Loucy (cell line): ENCODE data around the gene AQP12B.

Source experiments
- H2AFZ ChIP-seq: fragments of 200-600 bp; sonication (generic); 2 replicates; pipeline ENCODE4 v1.6.0; 2016; ENCODE audit warnings: antibody characterized with exemption, mild to moderate bottlenecking, low read length, moderate library complexity
- H3F3A ChIP-seq: fragments of 200-600 bp; 2 replicates; pipeline ENCODE4 v1.6.0; 2016; ENCODE audit warnings: antibody characterized with exemption, low read depth, mild to moderate bottlenecking
- H3K27me3 ChIP-seq: fragments of 200-600 bp; sonication (generic); 2 replicates; pipeline ENCODE4 v1.6.1; 2014; ENCODE audit warnings: low read length, mild to moderate bottlenecking; ENCODE audit not compliant: insufficient read depth, poor library complexity, severe bottlenecking
- H3K36me3 ChIP-seq: fragments of 200-600 bp; sonication (generic); 2 replicates; pipeline ENCODE4 v1.6.1; 2016; ENCODE audit warnings: low read length; ENCODE audit not compliant: insufficient read depth
- H3K4me1 ChIP-seq: fragments of 200-600 bp; sonication (generic); 2 replicates; pipeline ENCODE4 v1.5.1; 2014; ENCODE audit warnings: low read length, mild to moderate bottlenecking; ENCODE audit not compliant: insufficient read depth, poor library complexity, severe bottlenecking
- H3K4me2 ChIP-seq: fragments of 200-600 bp; sonication (generic); 2 replicates; pipeline ENCODE4 v1.6.0; 2014; ENCODE audit warnings: antibody characterized with exemption, low read length, low read depth, mild to moderate bottlenecking; ENCODE audit not compliant: poor library complexity, severe bottlenecking
- H3K4me3 ChIP-seq: fragments of 200-600 bp; sonication (generic); 2 replicates; pipeline ENCODE4 v1.5.1; 2014; ENCODE audit warnings: low read length, mild to moderate bottlenecking, mixed read lengths; ENCODE audit not compliant: poor library complexity, severe bottlenecking
- H3K79me2 ChIP-seq: fragments of 200-600 bp; sonication (generic); 2 replicates; pipeline ENCODE4 v1.6.1; 2014; ENCODE audit warnings: low read length; ENCODE audit not compliant: insufficient read depth
- H3K9ac ChIP-seq: fragments of 200-600 bp; sonication (generic); 2 replicates; pipeline ENCODE4 v1.6.0; 2014; ENCODE audit warnings: mild to moderate bottlenecking, low read depth, low read length, moderate library complexity; ENCODE audit not compliant: poor library complexity, severe bottlenecking
- H3K9me2 ChIP-seq: fragments of 200-600 bp; sonication (generic); replicated peaks from 2 replicates; pipeline ENCODE4 v1.6.1; 2016; ENCODE audit warnings: low read depth, low read length, mixed read lengths
- H3K9me3 ChIP-seq: fragments of 200-600 bp; sonication (generic); 2 replicates; pipeline ENCODE4 v1.6.1; 2014; ENCODE audit warnings: mild to moderate bottlenecking, antibody characterized with exemption, low read length, low read depth; ENCODE audit not compliant: insufficient read depth
- H4K20me1 ChIP-seq: fragments of 200-600 bp; sonication (generic); 2 replicates; pipeline ENCODE4 v1.6.0; 2014; ENCODE audit warnings: antibody characterized with exemption, low read length, mild to moderate bottlenecking; ENCODE audit not compliant: insufficient read depth, poor library complexity, severe bottlenecking
- CTCF ChIP-seq: fragments of 200-600 bp; sonication (generic); conservative IDR thresholded peaks from 2 replicates; pipeline ENCODE4 v1.5.1; 2014; ENCODE audit warnings: mild to moderate bottlenecking, antibody characterized with exemption, low read length
- EZH2phosphoT487 ChIP-seq: fragments of 200-600 bp; IDR thresholded peaks from 2 replicates; pipeline ENCODE4 v1.6.1; 2018; ENCODE audit warnings: antibody characterized with exemption, mild to moderate bottlenecking, moderate library complexity, borderline replicate concordance

AQP12B gene

GRCh38 chr2:240651185-240651584 is 31.5 kb downstream of the AQP12B start:
- H3K27me3 ChIP-seq = no peaks in the 10 kb centered on the region
- no peaks in the 10 kb centered on the region for H3K36me3 ChIP-seq

DNA sequence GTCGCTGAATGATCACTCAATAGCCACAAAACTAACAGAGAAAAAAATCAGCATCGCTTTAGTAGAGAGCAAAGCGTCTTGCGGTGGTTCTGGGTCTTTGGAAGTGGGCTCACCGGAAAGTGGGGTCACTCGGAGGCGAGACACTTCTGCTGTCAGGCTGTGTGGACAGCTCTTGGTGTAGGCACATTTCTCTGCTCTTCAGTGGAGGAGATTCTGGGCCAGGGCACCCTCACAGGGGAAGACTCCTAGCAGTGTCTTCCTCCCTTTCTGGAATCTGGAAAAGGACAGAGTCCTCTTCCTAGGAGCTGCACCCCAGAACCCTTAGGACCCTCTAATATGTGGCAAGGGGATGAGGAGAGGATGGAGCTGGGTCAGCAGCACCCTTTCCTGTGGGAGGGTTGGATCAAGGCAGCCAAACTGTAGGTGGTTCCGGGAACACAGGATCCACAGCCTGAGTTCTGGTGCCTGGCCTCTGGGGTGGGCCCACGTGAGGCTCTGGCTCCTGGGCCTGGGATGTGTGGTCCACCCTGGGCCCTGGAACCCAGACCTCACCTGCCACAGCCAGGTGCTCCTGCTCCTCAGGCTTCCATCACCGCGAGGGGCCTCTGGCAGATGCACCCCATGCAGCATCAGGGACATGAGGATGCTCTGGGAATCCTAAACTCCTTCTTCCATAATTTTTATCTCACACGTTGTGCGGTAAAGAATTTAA is 32.3 kb downstream of the AQP12B start:
- H3F3A ChIP-seq = no peaks in the 10 kb centered on the region
- no peak overlapping the region for H3K9ac ChIP-seq
- H4K20me1 ChIP-seq = no peaks in the 10 kb centered on the region
- no peak overlapping the region for H2AFZ ChIP-seq
- no peaks in the 10 kb centered on the region for H3K79me2 ChIP-seq
- H3K4me3 ChIP-seq = no peak overlapping the region
- no peaks in the 10 kb centered on the region for H3K27me3 ChIP-seq
- no peak overlapping the region for H3K4me2 ChIP-seq
- peaks cover 14% of the 10 kb centered on the region; the same call in 1 of the 2 replicates for H3K9me3 ChIP-seq
- H3K4me1 ChIP-seq = no peaks in the 10 kb centered on the region
- H3K36me3 ChIP-seq = no peaks in the 10 kb centered on the region
- TF ChIP-seq EZH2phosphoT487 = no peak
- no peak for TF ChIP-seq CTCF
- H3K9me2 ChIP-seq = no peaks in the 10 kb centered on the region

More at GRCh38 chr2:240651185-240651584, 31.5 kb downstream of the AQP12B start:
- Histone ChIP-seq H3K4me3 (no peak overlapping the region), H3K9me2 (no peaks in the 10 kb centered on the region), H3K9ac (no peak overlapping the region), H2AFZ (no peak overlapping the region), H3K4me2 (no peak overlapping the region), H3K9me3 (peaks cover 14% of the 10 kb centered on the region; the same call in 1 of the 2 replicates), H4K20me1 (no peaks in the 10 kb centered on the region), H3K79me2 (no peaks in the 10 kb centered on the region), H3K4me1 (no peaks in the 10 kb centered on the region), H3F3A (no peaks in the 10 kb centered on the region)
- TF ChIP-seq EZH2phosphoT487 (no peak), CTCF (no peak)

GRCh38 chr2:240649331-240649730 is 33.4 kb downstream of the AQP12B start:
- no peak overlapping the region for H3K4me2 ChIP-seq
- H3K4me1 ChIP-seq = no peaks in the 10 kb centered on the region
- H3K79me2 ChIP-seq = no peaks in the 10 kb centered on the region
- H3K9me2 ChIP-seq = no peaks in the 10 kb centered on the region
- H2AFZ ChIP-seq = no peak overlapping the region
- no peaks in the 10 kb centered on the region for H4K20me1 ChIP-seq
- H3F3A ChIP-seq = no peaks in the 10 kb centered on the region
- H3K36me3 ChIP-seq = no peaks in the 10 kb centered on the region
- no peak overlapping the region for H3K4me3 ChIP-seq
- H3K27me3 ChIP-seq = no peaks in the 10 kb centered on the region
- TF ChIP-seq EZH2phosphoT487 = no peak
- no peak for TF ChIP-seq CTCF
- peaks cover 14% of the 10 kb centered on the region; the same call in 1 of the 2 replicates for H3K9me3 ChIP-seq
- H3K9ac ChIP-seq = no peak overlapping the region
